HepG2 (cell line): ENCODE data around the gene DOCK1. TPM values are rescaled to one million over a fixed set of nuclear protein-coding genes. Genes with fewer than 3 reads are reported as not detected.

Source experiments
- ATAC-seq: fragments of 200-7000 bp; cut with Tn5 transposase; 3 replicates; pipeline ENCODE4 v1.9.1; 2020; ENCODE audit warnings: mild to moderate bottlenecking, moderate library complexity
- BruUV-seq: library from RNA; stranded (reverse); fragments of 400-500 nt; replicated peaks from 2 replicates; lab custom pipeline; 2021; lab: Mats Ljungman, UMichigan
- CTCF ChIA-PET: fragments of 300-600 bp; formaldehyde crosslinking; extraction: SDS; loops from one replicate; lab custom pipeline; 2021; ENCODE audit warnings: low total read pairs, inconsistent platforms, low intra/inter-chr PET ratio; lab: Yijun Ruan, JAX
- POLR2A ChIA-PET: fragments of 350-600 bp; sonication (Branson Sonifier 250); formaldehyde crosslinking; loops from one replicate; lab custom pipeline; 2020; ENCODE audit warnings: antibody characterized with exemption, inconsistent platforms; lab: Yijun Ruan, JAX
- DNase-seq: peaks from one replicate; pipeline ENCODE4 v3.0.0-alpha.2; 2015; ENCODE audit warnings: low spot score
- FAIRE-seq: peaks from 3 replicates; lab custom pipeline; 2011; peaks lifted over from hg19 to GRCh38; lab: Jason Lieb, UNC
- H2AFZ ChIP-seq: one replicate; pipeline ENCODE4 v1.6.1; 2011; ENCODE audit warnings: low read length, inconsistent platforms
- H3K27ac ChIP-seq: fragments of 300-600 bp; 3 replicates; pipeline ENCODE4 v1.8.0; 2011; ENCODE audit warnings: mixed run types, mild to moderate bottlenecking, mixed read lengths, low read length, inconsistent platforms; ENCODE audit not compliant: insufficient read depth; ENCODE audit errors: extremely low read length
- H3K27me3 ChIP-seq, 2 experiments: fragments of 200-600 bp in 1 of 2; 2 replicates in 1 of 2; 3 replicates in 1 of 2; pipeline versions ENCODE4 v1.6.0 to v1.8.0; 2011; ENCODE audit warnings: low read length in 2 of 2, mild to moderate bottlenecking in 2 of 2, moderate library complexity in 2 of 2, inconsistent platforms in 1 of 2; ENCODE audit not compliant: insufficient read depth in 2 of 2, control insufficient read depth in 1 of 2
- H3K36me3 ChIP-seq, 2 experiments: fragments of 200-600 bp in 1 of 2; replicated peaks in 1 of 2; 2 replicates in 1 of 2; 3 replicates in 1 of 2; pipeline versions ENCODE4 v1.5.1 to v1.8.0; 2011; ENCODE audit warnings: low read length in 2 of 2, inconsistent platforms in 1 of 2; ENCODE audit not compliant: insufficient read depth in 2 of 2, control insufficient read depth in 1 of 2
- H3K4me1 ChIP-seq: 2 replicates; pipeline ENCODE4 v1.5.1; 2012; ENCODE audit warnings: low read length, inconsistent platforms; ENCODE audit not compliant: insufficient read depth
- H3K4me2 ChIP-seq: 2 replicates; pipeline ENCODE4 v1.6.0; 2011; ENCODE audit warnings: low read depth, low read length, inconsistent platforms
- H3K4me3 ChIP-seq, 3 experiments: fragments of 200-600 bp in 1 of 3; sonication (generic), shearing (Covaris generic) in 1 of 3; replicated peaks in 1 of 3; 2 replicates each; pipeline ENCODE4 v1.5.1; 2011 to 2016; ENCODE audit warnings: low read length in 3 of 3, inconsistent platforms in 2 of 3, low read depth in 2 of 3, mild to moderate bottlenecking in 2 of 3, control low read depth in 1 of 3, mixed read lengths in 1 of 3; ENCODE audit not compliant: insufficient read depth in 1 of 3
- H3K79me2 ChIP-seq: one replicate; pipeline ENCODE4 v1.6.1; 2011; ENCODE audit warnings: low read length, inconsistent platforms; ENCODE audit not compliant: insufficient read depth
- H3K9ac ChIP-seq: 2 replicates; pipeline ENCODE4 v1.6.0; 2011; ENCODE audit warnings: mild to moderate bottlenecking, low read depth, low read length, inconsistent platforms; ENCODE audit not compliant: insufficient read depth
- H3K9me3 ChIP-seq: 2 replicates; pipeline ENCODE4 v1.5.1; 2012; ENCODE audit warnings: mild to moderate bottlenecking, low read length
- H4K20me1 ChIP-seq: 2 replicates; pipeline ENCODE4 v1.6.0; 2011; ENCODE audit warnings: inconsistent platforms, mild to moderate bottlenecking, low read length, moderate library complexity; ENCODE audit not compliant: insufficient read depth
- ZGPAT ChIP-seq: IDR thresholded peaks from 2 replicates; pipeline ENCODE4 v1.6.1; 2016; ENCODE audit warnings: mild to moderate bottlenecking
- WGBS: methylation state at CpG from one replicate; pipeline ENCODE4 v1.1.6; 2017; ENCODE audit warnings: low lambda C conversion rate; 5-methylcytosine and 5-hydroxymethylcytosine counted together
- in situ Hi-C: cut with HindIII; loops from 2 replicates; pipeline ENCODE4 v1.10.0; 2017; ENCODE audit warnings: low pct_unique_long_range_greater_than_20kb; ENCODE audit not compliant: extremely low pct_ligation_motif_present
- intact Hi-C: fragments of 100-400 bp; cut with micrococcal nuclease; formaldehyde crosslinking; loops from one replicate; pipeline ENCODE4 v1.10.0; 2022; ENCODE audit not compliant: unreplicated experiment
- polyA plus RNA-seq, 8 experiments: library from polyadenylated mRNA; depleted of rRNA in 3 of 8; stranded (reverse) in 7 of 8; unstranded in 1 of 8; fragments of >200 nt; fragmentation: Illumina TruSeq in 4 of 8; extraction: Trizol in 4 of 8; gene quantifications; 2 replicates each; pipeline versions ENCODE4 v1.2.1 to v1.2.3, GENCODE V29; 2011 to 2016; ENCODE audit warnings: low read depth in 4 of 8, missing spikeins in 1 of 8, mixed read lengths in 1 of 8; ENCODE audit not compliant: insufficient read depth in 1 of 8
- total RNA-seq, 5 experiments: library from RNA; depleted of rRNA; stranded (reverse); fragments of >200 nt; fragmentation: Illumina TruSeq; extraction: Trizol; gene quantifications; 2 replicates each; pipeline ENCODE4 v1.2.3, GENCODE V29; 2016; ENCODE audit warnings: low read depth in 1 of 5
- TF ChIP-seq, protein P1 (sequence below): sonication (generic); formaldehyde crosslinking; IDR thresholded peaks from 2 replicates; pipeline ENCODE4 v1.4.0; 2020; ENCODE audit warnings: missing genetic modification reagents

The DOCK1 gene
- total and polyA plus RNA-seq, 2 of the 13 experiments (the other 11 are each of a cell fraction or from before 2014, with no cell fraction given) = 8.3 to 25.5 TPM

GRCh38 chr10:127157089-127157488, 251.9 kb downstream of the DOCK1 start (continued):
- TF ChIP-seq, protein P1, sequence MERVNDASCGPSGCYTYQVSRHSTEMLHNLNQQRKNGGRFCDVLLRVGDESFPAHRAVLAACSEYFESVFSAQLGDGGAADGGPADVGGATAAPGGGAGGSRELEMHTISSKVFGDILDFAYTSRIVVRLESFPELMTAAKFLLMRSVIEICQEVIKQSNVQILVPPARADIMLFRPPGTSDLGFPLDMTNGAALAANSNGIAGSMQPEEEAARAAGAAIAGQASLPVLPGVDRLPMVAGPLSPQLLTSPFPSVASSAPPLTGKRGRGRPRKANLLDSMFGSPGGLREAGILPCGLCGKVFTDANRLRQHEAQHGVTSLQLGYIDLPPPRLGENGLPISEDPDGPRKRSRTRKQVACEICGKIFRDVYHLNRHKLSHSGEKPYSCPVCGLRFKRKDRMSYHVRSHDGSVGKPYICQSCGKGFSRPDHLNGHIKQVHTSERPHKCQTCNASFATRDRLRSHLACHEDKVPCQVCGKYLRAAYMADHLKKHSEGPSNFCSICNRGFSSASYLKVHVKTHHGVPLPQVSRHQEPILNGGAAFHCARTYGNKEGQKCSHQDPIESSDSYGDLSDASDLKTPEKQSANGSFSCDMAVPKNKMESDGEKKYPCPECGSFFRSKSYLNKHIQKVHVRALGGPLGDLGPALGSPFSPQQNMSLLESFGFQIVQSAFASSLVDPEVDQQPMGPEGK = no peak

GRCh38 chr10:127157506-127158200, 252.4 kb downstream of the DOCK1 start:
- Histone ChIP-seq H3K4me3 (no peak overlapping the region), H3K4me2 (no peak overlapping the region), H3K36me3 (no peaks in the 10 kb centered on the region), H3K4me1 (no peaks in the 10 kb centered on the region), H3K9me3 (no peaks in the 10 kb centered on the region), H2AFZ (no peak overlapping the region), H4K20me1 (no peaks in the 10 kb centered on the region), H3K27me3 (no peaks in the 10 kb centered on the region), H3K27ac (no peak overlapping the region), H3K9ac (no peak overlapping the region), H3K79me2 (no peaks in the 10 kb centered on the region)
- ChIA-PET CTCF (no interaction called here), POLR2A (no interaction called here)
- BruUV-seq = no TSS peak
- 93% methylated on average over 2 of the region's 2 CpGs for WGBS
- no peak for DNase-seq
- FAIRE-seq = no peak
- no peak for TF ChIP-seq ZGPAT (CRISPR knock-in tag)
- intact Hi-C loops (no loop called here), in situ Hi-C loops (no loop called here)
- ATAC-seq = no peak
